ENCODE results near the gene EID1. TPM values are rescaled to one million over a fixed set of nuclear protein-coding genes. Genes with fewer than 3 reads are reported as not detected.
A peak's percentile ranks its signal among the peaks of the same experiment; 100 is the strongest.

Gene EID1
- polyA plus RNA-seq, 1 of the 3 experiments (the other 2 are of a cell fraction): 228 TPM

DNA sequence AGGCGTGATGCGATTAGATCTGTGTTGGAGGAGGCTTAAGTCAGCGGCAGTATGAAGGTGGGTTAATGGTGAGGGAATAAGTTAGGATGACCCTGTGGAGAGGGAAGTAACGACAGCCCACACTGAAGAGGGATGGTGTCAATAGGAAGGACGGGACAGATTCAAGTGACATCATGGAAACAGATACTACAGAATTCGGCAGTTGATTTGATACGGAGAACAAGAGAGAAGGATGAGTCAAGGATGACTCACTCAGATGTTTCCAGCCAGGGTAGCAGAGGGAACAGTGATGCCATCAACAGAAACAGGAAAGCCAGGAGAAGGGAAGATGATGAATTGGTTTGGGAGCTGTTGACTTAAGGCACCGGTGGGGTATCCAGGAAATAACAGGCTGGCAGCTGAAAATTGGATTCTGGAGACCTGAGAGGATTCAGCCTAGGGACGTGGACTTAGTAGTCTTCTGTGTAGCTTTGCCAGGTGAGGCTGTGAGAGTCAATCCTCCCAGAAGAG lies 47.8 kb downstream of the EID1 start (continued):
- TF ChIP-seq CHD2 (IDR thresholded peaks at IDR 0.05; ENCODE audit: low read length, partially characterized antibody) (no peak), EZH2phosphoT487 (IDR thresholded peaks at IDR 0.05; ENCODE audit: borderline replicate concordance, low read depth) (no peak), MXI1 (IDR thresholded peaks at IDR 0.05; ENCODE audit: low read depth, low read length) (no peak), FOXM1 (IDR thresholded peaks at IDR 0.05; ENCODE audit: low read depth) (no peak), SIN3A (IDR thresholded peaks at IDR 0.05; ENCODE audit: borderline replicate concordance, low read depth, low read length) (no peak), RFX5 (IDR thresholded peaks at IDR 0.05; ENCODE audit: low read length) (no peak), RCOR1 (IDR thresholded peaks at IDR 0.05; ENCODE audit: low read length) (no peak; the same call in 1 of the 2 replicates), TEAD4 (IDR thresholded peaks at IDR 0.05; ENCODE audit: borderline replicate concordance, insufficient read depth) (0 out of 2 replicates have a peak, but pooled peaks have one; percentile 30), FOSL2 (IDR thresholded peaks at IDR 0.05; ENCODE audit: borderline replicate concordance, low read depth) (peak; percentile 99)
- TF ChIP-seq, protein P1, sequence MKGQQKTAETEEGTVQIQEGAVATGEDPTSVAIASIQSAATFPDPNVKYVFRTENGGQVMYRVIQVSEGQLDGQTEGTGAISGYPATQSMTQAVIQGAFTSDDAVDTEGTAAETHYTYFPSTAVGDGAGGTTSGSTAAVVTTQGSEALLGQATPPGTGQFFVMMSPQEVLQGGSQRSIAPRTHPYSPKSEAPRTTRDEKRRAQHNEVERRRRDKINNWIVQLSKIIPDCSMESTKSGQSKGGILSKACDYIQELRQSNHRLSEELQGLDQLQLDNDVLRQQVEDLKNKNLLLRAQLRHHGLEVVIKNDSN (IDR thresholded peaks at IDR 0.05; ENCODE audit: borderline replicate concordance, low read depth): no peak

GRCh38 chr15:48928877-48929538 lies 51.1 kb downstream of the EID1 start:
- Histone ChIP-seq H3K36me3 (replicated peaks in 1 of 2; ENCODE audit: control insufficient read depth in 1 of 2, insufficient read depth in 2 of 2, low read length in 1 of 2) (no peaks in the 10 kb centered on the region), H4K20me1 (ENCODE audit: insufficient read depth) (no peaks in the 10 kb centered on the region), H3K4me2 (0 out of 2 replicates have a peak overlapping the region, but pooled peaks have one; percentile 25), H3K4me3 (ENCODE audit: low read depth in 2 of 2, low read length in 1 of 2) (no peak overlapping the region), H2AFZ (ENCODE audit: low read depth) (no peak overlapping the region), H3F3A (replicated peaks; ENCODE audit: insufficient read depth) (peaks cover 29% of the 10 kb centered on the region), H3K9ac (no peak overlapping the region), H3K9me3 (no peaks in the 10 kb centered on the region), H3K4me1 (ENCODE audit: control insufficient read depth in 1 of 2, insufficient read depth in 2 of 2, low read depth in 1 of 2, low read length in 1 of 2) (peaks cover 0 to 33% of the 10 kb centered on the region in 2 experiments; a peak in 3 of 4 replicates), H3K27me3 (ENCODE audit: insufficient read depth) (no peaks in the 10 kb centered on the region), H3K27ac (ENCODE audit: low read depth in 2 of 2, low read length in 1 of 2) (peak overlapping the region in 1 of 2 experiments; percentile 51; a peak in 2 of 4 replicates), H3K79me2 (ENCODE audit: insufficient read depth) (no peaks in the 10 kb centered on the region), H3K9me2 (no peaks in the 10 kb centered on the region)
- POLR2A ChIA-PET: no interaction called here
- CTCF ChIA-PET: no interaction called here
- 80% methylated on average over 6 of the region's 6 CpGs for WGBS (ENCODE audit: low lambda C conversion rate)
- TF ChIP-seq, protein P2, sequence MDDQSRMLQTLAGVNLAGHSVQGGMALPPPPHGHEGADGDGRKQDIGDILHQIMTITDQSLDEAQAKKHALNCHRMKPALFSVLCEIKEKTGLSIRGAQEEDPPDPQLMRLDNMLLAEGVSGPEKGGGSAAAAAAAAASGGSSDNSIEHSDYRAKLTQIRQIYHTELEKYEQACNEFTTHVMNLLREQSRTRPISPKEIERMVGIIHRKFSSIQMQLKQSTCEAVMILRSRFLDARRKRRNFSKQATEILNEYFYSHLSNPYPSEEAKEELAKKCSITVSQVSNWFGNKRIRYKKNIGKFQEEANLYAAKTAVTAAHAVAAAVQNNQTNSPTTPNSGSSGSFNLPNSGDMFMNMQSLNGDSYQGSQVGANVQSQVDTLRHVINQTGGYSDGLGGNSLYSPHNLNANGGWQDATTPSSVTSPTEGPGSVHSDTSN (IDR thresholded peaks at IDR 0.05): 0 out of 2 replicates have a peak, but pooled peaks have one; percentile 24
- TF ChIP-seq NRF1 (IDR thresholded peaks at IDR 0.05; ENCODE audit: low read depth, low read length) (no peak), GABPA (IDR thresholded peaks at IDR 0.05; ENCODE audit: low read depth) (no peak), YY1 (IDR thresholded peaks at IDR 0.05; ENCODE audit: low read depth) (no peak), SIN3A (IDR thresholded peaks at IDR 0.05; ENCODE audit: borderline replicate concordance, low read depth, low read length) (no peak)
- no peak for DNase-seq
